Astrocyte of the cerebellum (primary cell): ENCODE results near the gene NME2.
A peak's percentile ranks its signal among the peaks of the same experiment; 100 is the strongest.
"Not testable (repeated sequence)": the region's sequence is repeated elsewhere in the genome, so short reads cannot be mapped to it uniquely, and the experiment has no call there.

Source experiments
- DNase-seq: peaks from one replicate; pipeline ENCODE4 v3.0.0-alpha.2; 2011; ENCODE audit warnings: low read depth
- H3K4me3 ChIP-seq: 2 replicates; pipeline ENCODE4 v1.5.1; 2011; ENCODE audit warnings: mild to moderate bottlenecking, low read depth, low read length, moderate library complexity
- in situ Hi-C: cut with HindIII; loops from 2 replicates; pipeline ENCODE4 v1.10.0; 2017; ENCODE audit warnings: low sequenced_read_pairs
- TF ChIP-seq, protein P1 (sequence below): IDR thresholded peaks from 2 replicates; pipeline ENCODE4 v1.5.1; 2012; ENCODE audit warnings: low read length, low read depth, moderate library complexity, mild to moderate bottlenecking; ENCODE audit errors: missing control alignments

NME2 gene

DNA sequence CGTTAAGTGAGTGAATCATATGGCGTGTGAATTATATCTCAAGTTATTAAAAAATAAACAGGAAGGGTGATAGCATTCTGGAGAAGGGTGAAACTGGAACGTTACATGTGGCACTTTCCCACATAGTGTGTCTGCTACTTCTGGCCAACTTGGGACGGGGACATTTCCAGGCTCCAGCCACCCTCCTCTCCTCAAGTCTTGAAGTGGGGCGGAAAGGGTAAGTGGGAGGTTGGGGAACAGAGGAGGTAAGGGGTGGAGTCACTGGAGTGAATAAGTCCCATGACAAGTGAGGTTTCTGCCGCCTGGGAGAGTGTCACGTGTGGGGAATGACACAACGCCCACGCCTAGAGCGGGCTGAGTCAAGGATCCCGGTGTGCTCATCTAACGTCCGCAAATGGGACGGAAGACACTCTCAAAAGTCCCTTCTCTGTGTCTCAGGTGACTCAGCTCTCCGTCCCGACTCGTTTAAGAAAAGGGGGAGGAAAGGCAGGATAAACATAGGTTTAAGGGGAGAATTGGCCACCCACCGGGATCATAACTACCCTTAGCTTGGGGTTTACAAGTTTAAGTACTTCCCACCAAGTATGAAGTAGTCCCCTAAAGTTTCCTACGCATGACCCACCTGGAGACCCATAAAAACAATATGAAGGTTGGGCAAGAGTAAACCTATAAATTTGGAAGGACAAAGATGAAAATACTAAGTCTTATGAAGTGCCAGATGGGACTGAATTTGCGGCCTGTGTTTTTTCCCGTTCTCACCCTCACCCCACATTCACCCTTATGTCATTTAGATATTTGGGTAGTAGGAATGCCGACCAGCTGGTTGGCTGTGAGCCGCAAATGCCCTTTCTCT is 44.4 kb upstream of the NME2 start:
- TF ChIP-seq, protein P1, sequence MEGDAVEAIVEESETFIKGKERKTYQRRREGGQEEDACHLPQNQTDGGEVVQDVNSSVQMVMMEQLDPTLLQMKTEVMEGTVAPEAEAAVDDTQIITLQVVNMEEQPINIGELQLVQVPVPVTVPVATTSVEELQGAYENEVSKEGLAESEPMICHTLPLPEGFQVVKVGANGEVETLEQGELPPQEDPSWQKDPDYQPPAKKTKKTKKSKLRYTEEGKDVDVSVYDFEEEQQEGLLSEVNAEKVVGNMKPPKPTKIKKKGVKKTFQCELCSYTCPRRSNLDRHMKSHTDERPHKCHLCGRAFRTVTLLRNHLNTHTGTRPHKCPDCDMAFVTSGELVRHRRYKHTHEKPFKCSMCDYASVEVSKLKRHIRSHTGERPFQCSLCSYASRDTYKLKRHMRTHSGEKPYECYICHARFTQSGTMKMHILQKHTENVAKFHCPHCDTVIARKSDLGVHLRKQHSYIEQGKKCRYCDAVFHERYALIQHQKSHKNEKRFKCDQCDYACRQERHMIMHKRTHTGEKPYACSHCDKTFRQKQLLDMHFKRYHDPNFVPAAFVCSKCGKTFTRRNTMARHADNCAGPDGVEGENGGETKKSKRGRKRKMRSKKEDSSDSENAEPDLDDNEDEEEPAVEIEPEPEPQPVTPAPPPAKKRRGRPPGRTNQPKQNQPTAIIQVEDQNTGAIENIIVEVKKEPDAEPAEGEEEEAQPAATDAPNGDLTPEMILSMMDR = no peak
- in situ Hi-C loops = no loop called here
- DNase-seq = peak; percentile 76
- peak overlapping the region; percentile 56 for H3K4me3 ChIP-seq

DNA sequence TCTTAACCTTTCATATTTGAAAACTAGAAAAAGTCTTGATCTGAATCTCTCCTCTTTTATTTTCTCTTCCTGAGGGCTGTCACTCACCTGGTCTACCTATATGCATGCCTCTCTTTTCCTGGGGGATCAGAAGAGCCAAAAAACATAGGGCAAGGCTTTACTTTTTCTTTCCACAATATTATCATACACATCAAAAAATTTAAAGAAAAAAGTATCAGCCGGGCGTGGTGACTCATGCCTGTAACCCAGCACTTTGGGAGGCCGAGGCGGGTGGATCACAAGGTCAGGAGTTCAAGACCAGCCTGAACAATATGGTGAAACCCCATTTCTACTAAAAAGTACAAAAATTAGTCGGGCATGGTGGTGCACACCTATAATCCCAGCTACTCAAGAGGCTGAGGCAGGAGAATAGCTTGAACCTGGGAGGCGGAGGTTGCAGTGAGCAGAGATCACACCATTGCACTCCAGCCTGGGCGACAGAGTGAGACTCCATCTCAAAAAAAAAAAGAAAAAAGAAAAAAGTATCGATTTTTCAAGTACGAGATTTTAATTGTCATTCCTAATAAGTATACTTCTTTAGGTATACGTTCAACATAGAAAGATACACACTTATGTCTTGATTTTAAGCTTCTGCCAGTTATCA is 43.6 kb upstream of the NME2 start:
- in situ Hi-C loops, H3K4me3 ChIP-seq, DNase-seq: not testable (repeated sequence)

DNA sequence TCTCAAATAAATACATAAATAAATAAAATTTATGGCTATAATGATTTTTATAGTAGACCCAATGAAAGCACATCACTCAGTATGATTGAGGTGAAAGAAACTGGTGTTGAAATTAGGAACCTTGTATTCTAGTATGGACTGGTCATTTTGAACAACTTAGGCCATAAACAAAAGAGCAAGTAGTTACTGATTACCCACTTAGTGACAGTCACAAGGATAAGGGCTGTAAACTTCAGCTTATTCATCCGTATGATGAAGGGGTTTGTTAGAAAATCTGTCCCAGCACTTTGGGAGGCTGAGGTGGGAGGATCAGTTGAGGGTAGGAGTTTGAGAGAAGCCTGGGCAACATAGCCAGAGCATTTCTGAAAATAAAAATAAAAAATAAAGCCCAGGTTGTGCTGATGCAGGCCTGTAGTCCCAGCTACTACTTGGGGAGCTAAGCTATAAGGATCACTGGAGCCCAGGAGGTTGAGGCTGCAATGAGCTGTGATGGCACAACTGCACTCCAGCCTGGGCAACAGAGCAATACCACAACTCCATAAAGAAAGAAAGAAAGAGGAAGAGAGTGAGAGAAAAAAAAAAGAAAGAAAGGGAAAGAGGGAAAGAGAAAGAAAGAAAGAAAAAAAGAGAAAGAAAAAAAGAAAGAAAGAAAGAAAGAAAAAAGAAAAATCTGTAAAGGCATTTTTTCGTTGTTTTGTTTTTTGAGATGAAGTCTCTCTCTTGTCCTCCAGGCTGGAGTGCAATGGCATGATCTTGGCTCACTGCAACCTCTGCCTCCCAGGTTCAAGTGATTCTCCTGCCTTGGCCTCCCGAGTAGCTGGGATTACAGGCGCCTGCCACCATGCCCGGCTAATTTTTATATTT is 41.3 kb upstream of the NME2 start:
- in situ Hi-C loops = no loop called here
- TF ChIP-seq, protein P1 = no peak
- no peak for DNase-seq
- no peak overlapping the region for H3K4me3 ChIP-seq

DNA sequence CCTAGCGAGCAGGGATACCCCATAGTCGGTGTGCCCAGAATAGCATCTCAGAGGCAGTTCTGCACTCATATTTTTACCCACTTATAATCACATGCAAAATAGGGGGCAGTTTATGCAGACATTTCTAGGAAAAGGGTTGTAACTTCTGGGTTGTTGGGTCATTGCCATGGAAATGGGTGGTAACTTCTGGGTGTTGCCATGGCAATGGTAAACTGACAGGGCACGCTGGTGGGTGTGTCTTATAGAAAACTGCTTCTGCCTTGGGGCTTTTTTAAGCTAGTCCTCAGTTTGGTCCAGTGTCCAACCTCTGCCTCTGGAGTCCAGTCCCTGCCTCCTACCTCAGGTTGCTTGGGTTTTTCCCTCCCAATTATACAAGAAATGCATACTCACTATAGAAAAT is 38.1 kb upstream of the NME2 start:
- TF ChIP-seq, protein P1 = no peak
- no peak overlapping the region for H3K4me3 ChIP-seq
- in situ Hi-C loops = no loop called here
- DNase-seq = no peak

DNA sequence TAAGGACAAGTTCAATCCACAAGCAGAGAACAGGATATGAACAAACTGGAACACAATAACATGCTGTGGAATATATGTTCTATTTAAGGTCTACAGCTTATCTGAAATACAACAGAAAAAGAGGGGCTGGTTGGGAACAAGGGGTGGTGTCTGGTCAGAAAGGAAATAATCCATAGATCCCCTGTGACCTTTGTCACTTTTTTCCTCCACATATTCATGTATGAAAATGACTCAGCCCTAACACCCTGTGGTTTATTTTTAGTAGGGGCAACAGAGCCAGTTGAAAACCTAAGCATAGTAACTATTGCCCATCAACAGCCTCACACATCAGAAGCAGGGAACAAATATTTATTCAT is 33.3 kb upstream of the NME2 start:
- no peak overlapping the region for H3K4me3 ChIP-seq
- TF ChIP-seq, protein P1 = no peak
- no peak for DNase-seq
- in situ Hi-C loops = no loop called here

DNA sequence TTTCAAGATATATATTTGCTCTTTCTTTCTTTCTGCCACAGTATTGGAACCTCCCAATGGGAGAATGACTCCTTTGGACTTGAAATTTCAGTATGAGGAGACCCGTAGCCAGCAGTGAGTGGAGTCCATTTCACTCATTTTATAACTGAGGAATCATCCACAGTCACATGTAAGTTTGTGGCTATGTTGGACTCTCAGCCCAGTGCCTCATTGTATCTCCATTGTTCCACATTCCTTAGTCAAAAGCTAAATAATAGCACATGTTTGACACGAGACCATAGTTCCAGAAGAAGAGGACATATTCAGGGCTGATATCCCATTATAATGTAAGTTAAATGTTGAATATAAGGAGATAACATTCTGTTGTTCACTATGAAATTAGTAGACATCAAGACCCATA is 32.8 kb upstream of the NME2 start:
- TF ChIP-seq, protein P1 = no peak
- in situ Hi-C loops = no loop called here
- DNase-seq = no peak
- no peak overlapping the region for H3K4me3 ChIP-seq
